GM23338 (cell line): ENCODE measurements around the gene PIGA. TPM values are rescaled to one million over a fixed set of nuclear protein-coding genes. Genes with fewer than 3 reads are reported as not detected.
"Not testable (repeated sequence)": the region's sequence is repeated elsewhere in the genome, so short reads cannot be mapped to it uniquely, and the experiment has no call there.

Experiments used
- ATAC-seq: fragments of 200-7000 bp; cut with Tn5 transposase; 3 replicates; pipeline ENCODE4 v1.9.1; 2020
- DNase-seq: peaks from one replicate; pipeline ENCODE4 v3.0.0-alpha.2; 2015; ENCODE audit warnings: low spot score
- H2AFZ ChIP-seq: fragments of 200-600 bp; sonication (generic); 2 replicates; pipeline ENCODE4 v1.8.0; 2016; ENCODE audit warnings: antibody characterized with exemption, mild to moderate bottlenecking, moderate library complexity
- H3F3A ChIP-seq: fragments of 200-600 bp; sonication (generic); replicated peaks from 2 replicates; pipeline ENCODE4 v1.8.0; 2017; ENCODE audit warnings: antibody characterized with exemption, mixed run types, low read depth
- H3K27ac ChIP-seq: fragments of 200-600 bp; sonication (generic); 2 replicates; pipeline ENCODE4 v1.6.1; 2016; ENCODE audit warnings: low read depth
- H3K27me3 ChIP-seq: fragments of 200-600 bp; sonication (generic); 2 replicates; pipeline ENCODE4 v1.8.0; 2016; ENCODE audit warnings: mild to moderate bottlenecking, mixed run types, moderate library complexity; ENCODE audit not compliant: insufficient read depth
- H3K36me3 ChIP-seq: fragments of 200-600 bp; sonication (generic); 2 replicates; pipeline ENCODE4 v1.8.0; 2016; ENCODE audit warnings: mild to moderate bottlenecking; ENCODE audit not compliant: insufficient read depth
- H3K4me1 ChIP-seq: fragments of 200-600 bp; sonication (generic); 2 replicates; pipeline ENCODE4 v1.8.0; 2016; ENCODE audit warnings: mild to moderate bottlenecking, moderate library complexity; ENCODE audit not compliant: insufficient read depth
- H3K4me2 ChIP-seq: fragments of 200-600 bp; sonication (generic); 2 replicates; pipeline ENCODE4 v1.7.1; 2017; ENCODE audit warnings: mixed run types
- H3K4me3 ChIP-seq: fragments of 200-600 bp; sonication (generic); 2 replicates; pipeline ENCODE4 v1.6.1; 2016; ENCODE audit warnings: mixed run types
- H3K79me2 ChIP-seq: fragments of 200-600 bp; sonication (generic); replicated peaks from 2 replicates; pipeline ENCODE4 v1.8.0; 2017; ENCODE audit warnings: mild to moderate bottlenecking; ENCODE audit not compliant: insufficient read depth
- H3K9me2 ChIP-seq: fragments of 200-600 bp; sonication (generic); 2 replicates; pipeline ENCODE4 v1.8.0; 2017; ENCODE audit not compliant: insufficient read depth
- H4K20me1 ChIP-seq: fragments of 200-600 bp; sonication (generic); replicated peaks from 2 replicates; pipeline ENCODE4 v1.8.0; 2017; ENCODE audit warnings: mild to moderate bottlenecking; ENCODE audit not compliant: insufficient read depth
- H3K27ac Mint-ChIP-seq: 2 replicates; pipeline ENCODE4 v1.8.0; 2020; ENCODE audit warnings: inconsistent platforms, mild to moderate bottlenecking, moderate library complexity, mixed read lengths
- H3K27me3 Mint-ChIP-seq: 3 replicates; pipeline ENCODE4 v1.8.0; 2022; ENCODE audit warnings: low read depth, mild to moderate bottlenecking, moderate library complexity, mixed read lengths, inconsistent platforms; ENCODE audit not compliant: insufficient read depth, poor library complexity
- H3K36me3 Mint-ChIP-seq: 3 replicates; pipeline ENCODE4 v1.8.0; 2021; ENCODE audit warnings: low read depth, mild to moderate bottlenecking, inconsistent platforms, moderate library complexity, mixed read lengths
- H3K4me1 Mint-ChIP-seq: 3 replicates; pipeline ENCODE4 v1.8.0; 2020; ENCODE audit warnings: mild to moderate bottlenecking, inconsistent platforms, mixed read lengths
- H3K4me3 Mint-ChIP-seq: 3 replicates; pipeline ENCODE4 v1.8.0; 2021; ENCODE audit warnings: moderate library complexity, mild to moderate bottlenecking, inconsistent platforms, mixed read lengths
- H3K9me3 Mint-ChIP-seq: 3 replicates; pipeline ENCODE4 v1.8.0; 2020; ENCODE audit warnings: moderate library complexity, mild to moderate bottlenecking, inconsistent platforms, mixed read lengths
- CREB1 ChIP-seq: fragments of 250-450 bp; sonication (Bioruptor Pico); IDR thresholded peaks from 2 replicates; pipeline ENCODE4 v1.5.0; 2020; ENCODE audit warnings: low read depth, mild to moderate bottlenecking, moderate library complexity
- EZH2 ChIP-seq: fragments of 200-600 bp; sonication (generic); IDR thresholded peaks from one replicate; pipeline ENCODE4 v1.8.0; 2017; ENCODE audit warnings: antibody characterized with exemption, mild to moderate bottlenecking, low read depth; ENCODE audit not compliant: unreplicated experiment
- EZH2phosphoT487 ChIP-seq: fragments of 200-600 bp; sonication (generic); IDR thresholded peaks from one replicate; pipeline ENCODE4 v1.8.1; 2018; ENCODE audit warnings: antibody characterized with exemption; ENCODE audit not compliant: unreplicated experiment
- JUNB ChIP-seq: IDR thresholded peaks from one replicate; pipeline ENCODE4 v1.6.1; 2016; ENCODE audit warnings: antibody characterized with exemption; ENCODE audit not compliant: unreplicated experiment
- NANOG ChIP-seq: IDR thresholded peaks from 2 replicates; pipeline ENCODE4 v1.6.1; 2016; ENCODE audit warnings: antibody characterized with exemption, borderline replicate concordance
- POLR2AphosphoS5 ChIP-seq: IDR thresholded peaks from 2 replicates; pipeline ENCODE4 v1.6.1; 2016; ENCODE audit warnings: antibody characterized with exemption, low read depth
- STAT1 ChIP-seq: IDR thresholded peaks from one replicate; pipeline ENCODE4 v1.6.1; 2016; ENCODE audit warnings: antibody characterized with exemption; ENCODE audit not compliant: unreplicated experiment
- ZNF114 ChIP-seq: fragments of 250-450 bp; sonication (Bioruptor Pico); IDR thresholded peaks from 2 replicates; pipeline ENCODE4 v1.5.0; 2020; ENCODE audit warnings: mild to moderate bottlenecking, moderate library complexity
- ZNF331 ChIP-seq: fragments of 250-450 bp; sonication (Bioruptor Pico); IDR thresholded peaks from 2 replicates; pipeline ENCODE4 v1.5.0; 2020; ENCODE audit warnings: low read depth, mild to moderate bottlenecking, moderate library complexity
- polyA plus RNA-seq: library from polyadenylated mRNA; unstranded; fragments of >200 nt; fragmentation: Nextera tagmentation; extraction: Ambion mirVana; gene quantifications from 2 replicates; pipeline ENCODE4 v1.2.1, GENCODE V29; 2016
- total RNA-seq: library from RNA; depleted of rRNA; stranded (reverse); fragments of >200 nt; shearing (Covaris generic); gene quantifications from 2 replicates; pipeline ENCODE4 v1.2.3, GENCODE V29; 2014
- TF ChIP-seq, protein P1 (sequence below), 2 experiments: fragments of 200-600 bp in 1 of 2; sonication (generic) in 1 of 2; conservative IDR thresholded peaks; 2 replicates each; pipeline versions ENCODE4 v1.5.1 to v1.6.1; 2016 to 2017; ENCODE audit warnings: antibody characterized with exemption in 2 of 2, low read depth in 2 of 2, mild to moderate bottlenecking in 2 of 2, moderate library complexity in 1 of 2
- TF ChIP-seq, protein P2 (sequence below): IDR thresholded peaks from 2 replicates; pipeline ENCODE4 v1.6.1; 2016; ENCODE audit warnings: antibody characterized with exemption
- TF ChIP-seq, protein P3 (sequence below): IDR thresholded peaks from one replicate; pipeline ENCODE4 v1.6.1; 2018; ENCODE audit warnings: antibody characterized with exemption; ENCODE audit not compliant: unreplicated experiment

PIGA gene
- total and polyA plus RNA-seq, 2 experiments from 2014 or later = 3.5 to 12.1 TPM

DNA sequence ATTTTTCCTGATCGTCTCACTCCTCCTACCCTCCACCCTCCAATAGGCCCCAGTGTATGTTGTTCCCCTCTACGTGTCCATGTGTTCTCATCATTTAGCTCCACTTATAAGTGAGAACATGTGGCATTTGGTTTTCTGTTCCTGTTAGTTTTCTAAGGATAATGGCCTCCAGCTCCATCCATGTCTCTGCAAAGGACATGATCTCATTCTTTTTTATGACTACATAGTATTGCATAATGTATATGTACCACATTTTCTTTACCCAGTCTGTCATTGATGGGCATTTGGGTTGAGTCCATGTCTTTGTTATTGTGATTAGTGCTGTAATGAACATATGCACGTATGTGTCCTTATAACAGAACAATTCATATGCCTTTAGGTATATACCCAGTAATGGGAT lies 29.4 kb downstream of the PIGA start:
- not testable (repeated sequence) for H3K27ac ChIP-seq, H2AFZ ChIP-seq, H3K36me3 Mint-ChIP-seq, H3K4me3 ChIP-seq, H4K20me1 ChIP-seq, H3K4me2 ChIP-seq, H3F3A ChIP-seq, H3K9me2 ChIP-seq, H3K4me3 Mint-ChIP-seq, DNase-seq, H3K27me3 Mint-ChIP-seq, H3K4me1 Mint-ChIP-seq, H3K27ac Mint-ChIP-seq, H3K4me1 ChIP-seq, ATAC-seq, H3K36me3 ChIP-seq, H3K9me3 Mint-ChIP-seq, H3K79me2 ChIP-seq, H3K27me3 ChIP-seq

DNA sequence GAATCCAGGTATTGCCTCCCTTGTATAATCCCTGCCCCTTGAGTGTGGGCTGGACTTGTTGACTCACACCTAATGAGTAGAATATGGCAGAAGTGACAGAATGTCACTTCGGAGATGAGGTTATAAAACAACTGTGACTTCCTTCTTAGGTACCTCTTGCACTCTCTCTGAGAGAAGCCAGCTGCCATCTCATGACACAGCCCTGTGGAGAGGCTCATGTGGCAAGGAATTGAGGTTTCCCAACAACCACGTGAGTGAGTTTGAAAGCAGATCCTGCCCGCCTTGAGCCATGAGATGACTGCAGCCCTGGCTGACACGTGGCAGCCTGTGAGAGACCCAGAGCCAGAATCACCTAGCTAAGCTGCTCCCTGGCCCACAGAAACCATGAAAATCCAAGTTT lies 33.4 kb downstream of the PIGA start:
- H3K9me2 ChIP-seq = no peaks in the 10 kb centered on the region
- no peaks in the 10 kb centered on the region for H3K36me3 ChIP-seq
- H3K79me2 ChIP-seq = no peaks in the 10 kb centered on the region
- no peaks in the 10 kb centered on the region for H3K27me3 ChIP-seq
- H3K36me3 Mint-ChIP-seq = no peaks in the 10 kb centered on the region
- no peak overlapping the region for H3K4me3 Mint-ChIP-seq
- H3K4me2 ChIP-seq = no peak overlapping the region
- H3F3A ChIP-seq = no peaks in the 10 kb centered on the region
- DNase-seq = no peak
- no peak overlapping the region for H3K27ac ChIP-seq
- no peaks in the 10 kb centered on the region for H3K9me3 Mint-ChIP-seq
- no peak overlapping the region for H3K4me3 ChIP-seq
- H3K27ac Mint-ChIP-seq = no peak overlapping the region
- H4K20me1 ChIP-seq = no peaks in the 10 kb centered on the region
- no peak for ATAC-seq
- no peaks in the 10 kb centered on the region for H3K27me3 Mint-ChIP-seq
- H3K4me1 Mint-ChIP-seq = peaks cover 11% of the 10 kb centered on the region; the same call in 2 of the 3 replicates
- no peak overlapping the region for H2AFZ ChIP-seq
- H3K4me1 ChIP-seq = no peaks in the 10 kb centered on the region
- TF ChIP-seq, protein P1, sequence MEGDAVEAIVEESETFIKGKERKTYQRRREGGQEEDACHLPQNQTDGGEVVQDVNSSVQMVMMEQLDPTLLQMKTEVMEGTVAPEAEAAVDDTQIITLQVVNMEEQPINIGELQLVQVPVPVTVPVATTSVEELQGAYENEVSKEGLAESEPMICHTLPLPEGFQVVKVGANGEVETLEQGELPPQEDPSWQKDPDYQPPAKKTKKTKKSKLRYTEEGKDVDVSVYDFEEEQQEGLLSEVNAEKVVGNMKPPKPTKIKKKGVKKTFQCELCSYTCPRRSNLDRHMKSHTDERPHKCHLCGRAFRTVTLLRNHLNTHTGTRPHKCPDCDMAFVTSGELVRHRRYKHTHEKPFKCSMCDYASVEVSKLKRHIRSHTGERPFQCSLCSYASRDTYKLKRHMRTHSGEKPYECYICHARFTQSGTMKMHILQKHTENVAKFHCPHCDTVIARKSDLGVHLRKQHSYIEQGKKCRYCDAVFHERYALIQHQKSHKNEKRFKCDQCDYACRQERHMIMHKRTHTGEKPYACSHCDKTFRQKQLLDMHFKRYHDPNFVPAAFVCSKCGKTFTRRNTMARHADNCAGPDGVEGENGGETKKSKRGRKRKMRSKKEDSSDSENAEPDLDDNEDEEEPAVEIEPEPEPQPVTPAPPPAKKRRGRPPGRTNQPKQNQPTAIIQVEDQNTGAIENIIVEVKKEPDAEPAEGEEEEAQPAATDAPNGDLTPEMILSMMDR (conservative IDR thresholded peaks at IDR 0.05; ENCODE audit: low read depth in 2 of 2) = no peak
- no peak for TF ChIP-seq JUNB
- TF ChIP-seq STAT1 = no peak
- no peak for TF ChIP-seq CREB1
- TF ChIP-seq, protein P2, sequence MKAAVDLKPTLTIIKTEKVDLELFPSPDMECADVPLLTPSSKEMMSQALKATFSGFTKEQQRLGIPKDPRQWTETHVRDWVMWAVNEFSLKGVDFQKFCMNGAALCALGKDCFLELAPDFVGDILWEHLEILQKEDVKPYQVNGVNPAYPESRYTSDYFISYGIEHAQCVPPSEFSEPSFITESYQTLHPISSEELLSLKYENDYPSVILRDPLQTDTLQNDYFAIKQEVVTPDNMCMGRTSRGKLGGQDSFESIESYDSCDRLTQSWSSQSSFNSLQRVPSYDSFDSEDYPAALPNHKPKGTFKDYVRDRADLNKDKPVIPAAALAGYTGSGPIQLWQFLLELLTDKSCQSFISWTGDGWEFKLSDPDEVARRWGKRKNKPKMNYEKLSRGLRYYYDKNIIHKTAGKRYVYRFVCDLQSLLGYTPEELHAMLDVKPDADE = no peak
- TF ChIP-seq ZNF331 (CRISPR knock-in tag) = no peak
- no peak for TF ChIP-seq POLR2AphosphoS5
- TF ChIP-seq EZH2phosphoT487 = no peak
- TF ChIP-seq NANOG = no peak
- TF ChIP-seq, protein P3, sequence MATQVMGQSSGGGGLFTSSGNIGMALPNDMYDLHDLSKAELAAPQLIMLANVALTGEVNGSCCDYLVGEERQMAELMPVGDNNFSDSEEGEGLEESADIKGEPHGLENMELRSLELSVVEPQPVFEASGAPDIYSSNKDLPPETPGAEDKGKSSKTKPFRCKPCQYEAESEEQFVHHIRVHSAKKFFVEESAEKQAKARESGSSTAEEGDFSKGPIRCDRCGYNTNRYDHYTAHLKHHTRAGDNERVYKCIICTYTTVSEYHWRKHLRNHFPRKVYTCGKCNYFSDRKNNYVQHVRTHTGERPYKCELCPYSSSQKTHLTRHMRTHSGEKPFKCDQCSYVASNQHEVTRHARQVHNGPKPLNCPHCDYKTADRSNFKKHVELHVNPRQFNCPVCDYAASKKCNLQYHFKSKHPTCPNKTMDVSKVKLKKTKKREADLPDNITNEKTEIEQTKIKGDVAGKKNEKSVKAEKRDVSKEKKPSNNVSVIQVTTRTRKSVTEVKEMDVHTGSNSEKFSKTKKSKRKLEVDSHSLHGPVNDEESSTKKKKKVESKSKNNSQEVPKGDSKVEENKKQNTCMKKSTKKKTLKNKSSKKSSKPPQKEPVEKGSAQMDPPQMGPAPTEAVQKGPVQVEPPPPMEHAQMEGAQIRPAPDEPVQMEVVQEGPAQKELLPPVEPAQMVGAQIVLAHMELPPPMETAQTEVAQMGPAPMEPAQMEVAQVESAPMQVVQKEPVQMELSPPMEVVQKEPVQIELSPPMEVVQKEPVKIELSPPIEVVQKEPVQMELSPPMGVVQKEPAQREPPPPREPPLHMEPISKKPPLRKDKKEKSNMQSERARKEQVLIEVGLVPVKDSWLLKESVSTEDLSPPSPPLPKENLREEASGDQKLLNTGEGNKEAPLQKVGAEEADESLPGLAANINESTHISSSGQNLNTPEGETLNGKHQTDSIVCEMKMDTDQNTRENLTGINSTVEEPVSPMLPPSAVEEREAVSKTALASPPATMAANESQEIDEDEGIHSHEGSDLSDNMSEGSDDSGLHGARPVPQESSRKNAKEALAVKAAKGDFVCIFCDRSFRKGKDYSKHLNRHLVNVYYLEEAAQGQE = no peak
- no peak for TF ChIP-seq EZH2
- no peak for TF ChIP-seq ZNF114 (CRISPR knock-in tag)
